Measurements from ENCODE around the gene TMEM37. TPM values are rescaled to one million over a fixed set of nuclear protein-coding genes. Genes with fewer than 3 reads are reported as not detected.

Gene TMEM37
- total RNA-seq, 1 donor from 2014 or later: 149 TPM

- DNase-seq (ENCODE audit: low spot score): peak; percentile 76
Measured at GRCh38 chr2:119433636-119434327, 2.1 kb downstream of the TMEM37 start.

- DNase-seq (ENCODE audit: low spot score): no peak
Measured at GRCh38 chr2:119434664-119435063, 3.0 kb downstream of the TMEM37 start.

GRCh38 chr2:119435081-119435952 lies 3.7 kb downstream of the TMEM37 start:
- no peak for DNase-seq (ENCODE audit: low spot score)

- no peak for DNase-seq (ENCODE audit: low spot score)
Measured at GRCh38 chr2:119435953-119436297, 4.3 kb downstream of the TMEM37 start.

GRCh38 chr2:119436993-119437772 lies 5.5 kb downstream of the TMEM37 start:
- no peak for DNase-seq (ENCODE audit: low spot score)

- DNase-seq (ENCODE audit: low spot score): no peak
Measured at GRCh38 chr2:119438128-119438656, 6.5 kb downstream of the TMEM37 start.

- DNase-seq (ENCODE audit: low spot score): no peak
Measured at GRCh38 chr2:119438726-119439284, 7.2 kb downstream of the TMEM37 start.

- no peak for DNase-seq (ENCODE audit: low spot score)
Measured at GRCh38 chr2:119439574-119440500, 8.2 kb downstream of the TMEM37 start.

GRCh38 chr2:119440501-119440870 lies 8.8 kb downstream of the TMEM37 start:
- DNase-seq (ENCODE audit: low spot score): no peak

- DNase-seq (ENCODE audit: low spot score): no peak
Measured at GRCh38 chr2:119440873-119441272, 9.2 kb downstream of the TMEM37 start.

- no peak for DNase-seq (ENCODE audit: low spot score)
Measured at GRCh38 chr2:119441376-119442225, 9.9 kb downstream of the TMEM37 start.

- DNase-seq (ENCODE audit: low spot score): no peak
Measured at GRCh38 chr2:119442226-119442619, 10.6 kb downstream of the TMEM37 start.

GRCh38 chr2:119442850-119443249 lies 11.2 kb downstream of the TMEM37 start:
- no peak for DNase-seq (ENCODE audit: low spot score)

- DNase-seq (ENCODE audit: low spot score): no peak
Measured at GRCh38 chr2:119446037-119446436, 14.4 kb downstream of the TMEM37 start.

- no peak for DNase-seq (ENCODE audit: low spot score)
Measured at GRCh38 chr2:119448427-119449141, 16.9 kb downstream of the TMEM37 start.

- DNase-seq (ENCODE audit: low spot score): no peak
Measured at GRCh38 chr2:119449521-119449920, 17.9 kb downstream of the TMEM37 start.

GRCh38 chr2:119451336-119452050 lies 19.8 kb downstream of the TMEM37 start:
- DNase-seq (ENCODE audit: low spot score): no peak

- DNase-seq (ENCODE audit: low spot score): no peak
Measured at GRCh38 chr2:119453972-119454593, 22.4 kb downstream of the TMEM37 start.

All from mucosa of gallbladder (tissue), 1 donor.